NAMALWA (cell line): ENCODE measurements around the gene SPATA2.
A peak's percentile ranks its signal among the peaks of the same experiment; 100 is the strongest.

ENCODE experiments used
- DNase-seq: peaks from one replicate; pipeline ENCODE4 v3.0.0-alpha.2; 2015; ENCODE audit warnings: low spot score

The SPATA2 gene

GRCh38 chr20:49935746-49936152, 20.4 kb upstream of the SPATA2 start:
- DNase-seq, result no peak

- no peak for DNase-seq
Observed at GRCh38 chr20:49929142-49929494, 13.8 kb upstream of the SPATA2 start.

- DNase-seq, result peak; percentile 89
Observed at GRCh38 chr20:49928411-49929141, 13.2 kb upstream of the SPATA2 start.

GRCh38 chr20:49925901-49926454, 10.6 kb upstream of the SPATA2 start:
- DNase-seq, result no peak

GRCh38 chr20:49924247-49924646, 8.9 kb upstream of the SPATA2 start:
- no peak for DNase-seq

GRCh38 chr20:49919461-49919860, 4.1 kb upstream of the SPATA2 start:
- no peak for DNase-seq

GRCh38 chr20:49919009-49919408, 3.7 kb upstream of the SPATA2 start:
- no peak for DNase-seq

- no peak for DNase-seq
Observed at GRCh38 chr20:49918446-49918845, 3.1 kb upstream of the SPATA2 start.

- peak; percentile 30 for DNase-seq
Observed at GRCh38 chr20:49916146-49917002, 1.0 kb upstream of the SPATA2 start.

- DNase-seq, result no peak
Observed at GRCh38 chr20:49915118-49915379, 280 bp downstream of the SPATA2 start.

GRCh38 chr20:49914310-49915117, 815 bp downstream of the SPATA2 start:
- DNase-seq, result peak; percentile 49

- DNase-seq, result no peak
Observed at GRCh38 chr20:49913399-49914047, 1.8 kb downstream of the SPATA2 start.

- DNase-seq, result no peak
Observed at GRCh38 chr20:49910340-49910706, 5.0 kb downstream of the SPATA2 start.

- DNase-seq, result peak; percentile 36
Observed at GRCh38 chr20:49909499-49910339, 5.6 kb downstream of the SPATA2 start.

- no peak for DNase-seq
Observed at GRCh38 chr20:49908258-49908565, 7.1 kb downstream of the SPATA2 start.

- no peak for DNase-seq
Observed at GRCh38 chr20:49907405-49908257, 7.7 kb downstream of the SPATA2 start.

GRCh38 chr20:49906615-49907154, 8.6 kb downstream of the SPATA2 start:
- no peak for DNase-seq

- DNase-seq, result no peak
Observed at GRCh38 chr20:49906101-49906604, 9.2 kb downstream of the SPATA2 start.

- DNase-seq, result no peak
Observed at GRCh38 chr20:49905415-49906091, 9.8 kb downstream of the SPATA2 start.
